DOHH2 (cell line): ENCODE results near the gene CRX.
"Not testable (repeated sequence)": the region's sequence is repeated elsewhere in the genome, so short reads cannot be mapped to it uniquely, and the experiment has no call there.

ENCODE experiments used
- CTCF ChIP-seq: fragments of 200-600 bp; sonication (generic); IDR thresholded peaks from one replicate; pipeline ENCODE4 v1.5.1; 2014; ENCODE audit warnings: antibody characterized with exemption, mild to moderate bottlenecking, low read depth, low read length; ENCODE audit not compliant: poor library complexity, severe bottlenecking
- EZH2phosphoT487 ChIP-seq: fragments of 200-600 bp; sonication (generic); IDR thresholded peaks from 2 replicates; pipeline ENCODE4 v1.6.1; 2017; ENCODE audit warnings: borderline replicate concordance, mild to moderate bottlenecking, antibody characterized with exemption, low read length, moderate library complexity, mixed read lengths

- not testable (repeated sequence) for TF ChIP-seq CTCF, EZH2phosphoT487
These were observed 38.1 kb downstream of the CRX start for GRCh38 chr19:47859838-47860237.
